Neuronal stem cell (in vitro differentiated cells): Measurements from ENCODE around the gene B3GALT2.

Experiments
- DNase-seq: peaks from one replicate; pipeline ENCODE4 v3.0.0-alpha.2; 2013; ENCODE audit warnings: low spot score
- H2AFZ ChIP-seq: one replicate; pipeline ENCODE4 v1.6.1; 2013; ENCODE audit warnings: mild to moderate bottlenecking, low read length, inconsistent platforms
- H2AK5ac ChIP-seq: 2 replicates; pipeline ENCODE4 v1.6.1; 2013; ENCODE audit warnings: low read depth, mild to moderate bottlenecking, inconsistent platforms, low read length, moderate library complexity, mixed read lengths
- H2BK120ac ChIP-seq: 2 replicates; pipeline ENCODE4 v1.6.1; 2013; ENCODE audit warnings: low read depth, mild to moderate bottlenecking, inconsistent platforms, low read length, moderate library complexity, mixed read lengths
- H2BK12ac ChIP-seq: one replicate; pipeline ENCODE4 v1.6.1; 2013; ENCODE audit warnings: low read length, inconsistent platforms
- H2BK15ac ChIP-seq: 2 replicates; pipeline ENCODE4 v1.6.1; 2013; ENCODE audit warnings: mild to moderate bottlenecking, low read length, inconsistent platforms, mixed read lengths
- H2BK5ac ChIP-seq: one replicate; pipeline ENCODE4 v1.6.1; 2013; ENCODE audit warnings: inconsistent platforms, mild to moderate bottlenecking, low read length, moderate library complexity
- H3K14ac ChIP-seq: one replicate; pipeline ENCODE4 v1.6.1; 2013; ENCODE audit warnings: low read length, inconsistent platforms
- H3K18ac ChIP-seq: 2 replicates; pipeline ENCODE4 v1.6.1; 2013; ENCODE audit warnings: low read length, inconsistent platforms
- H3K23ac ChIP-seq: 2 replicates; pipeline ENCODE4 v1.6.1; 2013; ENCODE audit warnings: low read depth, mild to moderate bottlenecking, mixed read lengths, low read length, inconsistent platforms; ENCODE audit not compliant: poor library complexity
- H3K27ac ChIP-seq: replicated peaks from 3 replicates; pipeline ENCODE4 v1.5.1; 2013; ENCODE audit warnings: low read length, inconsistent platforms
- H3K27me3 ChIP-seq, 3 experiments: 2 replicates each; pipeline ENCODE4 v1.6.1; 2013; ENCODE audit warnings: low read length in 3 of 3, mild to moderate bottlenecking in 2 of 3, inconsistent platforms in 1 of 3, low read depth in 1 of 3, mixed read lengths in 1 of 3, moderate library complexity in 1 of 3; ENCODE audit not compliant: control insufficient read depth in 3 of 3, insufficient read depth in 3 of 3
- H3K36me3 ChIP-seq, 2 donors: replicated peaks in 1 of 2; 2 replicates each; pipeline ENCODE4 v1.6.1; 2013; ENCODE audit warnings: low read length in 2 of 2; ENCODE audit not compliant: control insufficient read depth in 2 of 2, insufficient read depth in 2 of 2
- H3K4ac ChIP-seq: 2 replicates; pipeline ENCODE4 v1.6.1; 2013; ENCODE audit warnings: inconsistent platforms, mild to moderate bottlenecking, low read length, moderate library complexity
- H3K4me1 ChIP-seq, 2 donors: 1 replicate in 1 of 2; 2 replicates in 1 of 2; pipeline ENCODE4 v1.6.1; 2013; ENCODE audit warnings: low read length in 2 of 2, low read depth in 1 of 2; ENCODE audit not compliant: control insufficient read depth in 2 of 2, insufficient read depth in 1 of 2
- H3K4me2 ChIP-seq: one replicate; pipeline ENCODE4 v1.6.1; 2013; ENCODE audit warnings: mild to moderate bottlenecking, low read length, inconsistent platforms; ENCODE audit not compliant: insufficient read depth, poor library complexity, severe bottlenecking
- H3K4me3 ChIP-seq, 2 donors: 2 replicates each; pipeline ENCODE4 v1.5.1; 2013; ENCODE audit warnings: low read length in 2 of 2, mild to moderate bottlenecking in 2 of 2, inconsistent platforms in 1 of 2, moderate library complexity in 1 of 2
- H3K79me1 ChIP-seq: one replicate; pipeline ENCODE4 v1.6.1; 2013; ENCODE audit warnings: low read depth, mild to moderate bottlenecking, inconsistent platforms, low read length, moderate library complexity
- H3K9ac ChIP-seq: one replicate; pipeline ENCODE4 v1.6.1; 2013; ENCODE audit warnings: mild to moderate bottlenecking, low read depth, low read length, inconsistent platforms; ENCODE audit not compliant: poor library complexity
- H3K9me3 ChIP-seq, 2 donors: replicated peaks in 1 of 2; 2 replicates each; pipeline versions ENCODE3 to v1.6.1; 2013; ENCODE audit warnings: low read length in 2 of 2, mild to moderate bottlenecking in 2 of 2, inconsistent platforms in 1 of 2, low read depth in 1 of 2, mixed read lengths in 1 of 2, moderate library complexity in 1 of 2; ENCODE audit not compliant: control insufficient read depth in 2 of 2, insufficient read depth in 1 of 2
- H4K8ac ChIP-seq: one replicate; pipeline ENCODE4 v1.6.1; 2013; ENCODE audit warnings: low read depth, mild to moderate bottlenecking, inconsistent platforms, low read length, moderate library complexity
- H4K91ac ChIP-seq: one replicate; pipeline ENCODE4 v1.6.1; 2013; ENCODE audit warnings: low read length, low read depth, mild to moderate bottlenecking, inconsistent platforms; ENCODE audit not compliant: poor library complexity
- WGBS, 2 donors: extraction: QIAGEN DNeasy Blood & Tissue Kit; methylation state at CpG; one replicate each; pipeline ENCODE4 v1.1.7; 2013; ENCODE audit warnings: missing lambda C conversion rate in 2 of 2, mixed read lengths in 1 of 2; ENCODE audit not compliant: insufficient read length in 2 of 2, insufficient replicate concordance in 1 of 2; ENCODE audit errors: extremely low coverage in 2 of 2; 5-methylcytosine and 5-hydroxymethylcytosine counted together

B3GALT2 gene

DNA sequence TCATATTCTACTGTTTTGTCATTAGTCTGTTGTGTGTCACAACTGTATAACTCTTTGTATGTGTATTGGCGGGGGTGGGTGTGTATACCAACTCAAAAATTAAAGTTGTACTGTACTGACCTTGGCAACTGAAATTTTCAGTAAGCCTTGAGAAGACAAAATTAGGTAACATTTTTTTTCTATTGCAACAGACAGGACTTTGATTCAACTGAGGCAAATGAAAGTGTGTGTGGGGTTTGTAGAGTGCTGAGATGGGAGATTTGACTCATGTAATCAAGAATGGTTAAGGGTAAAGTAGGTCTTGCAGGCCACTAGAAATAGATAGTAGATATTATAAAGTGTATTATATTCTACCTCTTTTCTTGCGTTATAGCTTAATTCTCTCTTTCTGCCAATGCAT lies 14.6 kb upstream of the B3GALT2 start:
- H3K9me3 ChIP-seq: no peaks in the 10 kb centered on the region
- no peak overlapping the region for H4K8ac ChIP-seq
- H2BK12ac ChIP-seq: no peak overlapping the region
- no peak overlapping the region for H2BK120ac ChIP-seq
- no peak overlapping the region for H3K14ac ChIP-seq
- no peak overlapping the region for H3K18ac ChIP-seq
- no peak overlapping the region for H3K23ac ChIP-seq
- H4K91ac ChIP-seq: no peak overlapping the region
- H2BK15ac ChIP-seq: no peak overlapping the region
- H3K4me1 ChIP-seq: no peaks in the 10 kb centered on the region
- H3K27ac ChIP-seq: no peak overlapping the region
- peaks cover 0 to 18% of the 10 kb centered on the region in 2 donors for H3K36me3 ChIP-seq
- no peak overlapping the region for H2BK5ac ChIP-seq
- H3K27me3 ChIP-seq: no peaks in the 10 kb centered on the region
- no peak overlapping the region for H3K4ac ChIP-seq
- H3K4me2 ChIP-seq: no peak overlapping the region
- no peak overlapping the region for H3K4me3 ChIP-seq
- WGBS, 2 donors: no CpG with 5 or more reads among the region's 2 CpGs
- H2AFZ ChIP-seq: no peak overlapping the region
- H3K9ac ChIP-seq: no peak overlapping the region
- H2AK5ac ChIP-seq: no peak overlapping the region
- no peaks in the 10 kb centered on the region for H3K79me1 ChIP-seq
- no peak for DNase-seq

DNA sequence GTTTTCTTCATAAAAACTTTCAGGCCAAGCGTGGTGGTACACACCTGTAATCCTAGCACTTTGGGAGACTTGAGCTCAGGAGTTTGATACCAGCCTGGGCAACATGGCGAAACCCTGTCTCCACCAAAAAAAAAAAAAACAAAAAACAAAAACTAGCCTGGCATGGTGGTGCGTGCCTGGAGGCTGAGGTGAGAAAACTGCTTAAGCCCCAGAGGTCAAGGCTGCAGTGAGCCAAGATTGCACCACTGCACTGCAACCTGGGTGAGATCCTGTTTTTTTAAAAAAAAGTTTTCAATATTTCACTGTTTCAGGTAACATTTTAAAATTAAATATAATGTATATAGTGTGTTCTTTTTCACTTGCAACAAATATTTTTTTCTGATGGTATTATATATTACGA lies 13.5 kb upstream of the B3GALT2 start:
- no CpG with 5 or more reads among the region's 4 CpGs for WGBS, 2 donors
- Histone ChIP-seq H2BK120ac (no peak overlapping the region), H3K27me3 (no peaks in the 10 kb centered on the region)

GRCh38 chr1:193192586-193192985 lies 6.2 kb upstream of the B3GALT2 start:
- Histone ChIP-seq H3K4ac (no peak overlapping the region), H3K9me3 (peaks cover 9 to 23% of the 10 kb centered on the region in 2 donors), H2AFZ (no peak overlapping the region), H3K4me1 (no peaks in the 10 kb centered on the region), H4K91ac (no peak overlapping the region), H2BK15ac (no peak overlapping the region), H2AK5ac (no peak overlapping the region), H3K4me3 (no peak overlapping the region), H3K18ac (no peak overlapping the region), H2BK5ac (no peak overlapping the region), H3K4me2 (no peak overlapping the region), H2BK120ac (no peak overlapping the region), H3K27ac (no peak overlapping the region), H3K79me1 (peaks cover 4% of the 10 kb centered on the region), H4K8ac (no peak overlapping the region), H3K14ac (no peak overlapping the region), H2BK12ac (no peak overlapping the region), H3K23ac (no peak overlapping the region), H3K27me3 (no peaks in the 10 kb centered on the region), H3K36me3 (peaks cover 0 to 17% of the 10 kb centered on the region in 2 donors), H3K9ac (no peak overlapping the region)
- WGBS, 2 donors: no CpG with 5 or more reads among the region's 8 CpGs
- DNase-seq: no peak

More for the DNA sequence above, 13.5 kb upstream of the B3GALT2 start:
- H3K79me1 ChIP-seq: no peaks in the 10 kb centered on the region
- no peak overlapping the region for H3K4me2 ChIP-seq
- no peak overlapping the region for H3K4me3 ChIP-seq
- H4K8ac ChIP-seq: no peak overlapping the region
- H3K9ac ChIP-seq: no peak overlapping the region
- H3K9me3 ChIP-seq: no peaks in the 10 kb centered on the region
- H4K91ac ChIP-seq: no peak overlapping the region
- H3K18ac ChIP-seq: no peak overlapping the region
- H3K27ac ChIP-seq: no peak overlapping the region
- peaks cover 0 to 8% of the 10 kb centered on the region in 2 donors for H3K36me3 ChIP-seq
- no peak overlapping the region for H2BK15ac ChIP-seq
- no peak overlapping the region for H3K23ac ChIP-seq
- H2BK5ac ChIP-seq: no peak overlapping the region
- DNase-seq: no peak
- H3K14ac ChIP-seq: no peak overlapping the region
- H2BK12ac ChIP-seq: no peak overlapping the region
- no peak overlapping the region for H2AK5ac ChIP-seq
- H3K4me1 ChIP-seq: no peaks in the 10 kb centered on the region
- H2AFZ ChIP-seq: no peak overlapping the region
- no peak overlapping the region for H3K4ac ChIP-seq

- Histone ChIP-seq H3K23ac (no peak overlapping the region), H2BK12ac (no peak overlapping the region), H2AK5ac (no peak overlapping the region), H2BK120ac (no peak overlapping the region), H2AFZ (no peak overlapping the region), H3K79me1 (peaks cover 4% of the 10 kb centered on the region), H3K4me1 (peaks cover 4 to 11% of the 10 kb centered on the region in 2 donors), H3K18ac (no peak overlapping the region), H3K4me3 (no peak overlapping the region), H4K91ac (no peak overlapping the region), H2BK15ac (no peak overlapping the region), H3K14ac (no peak overlapping the region), H3K27ac (no peak overlapping the region), H4K8ac (no peak overlapping the region), H3K4me2 (no peak overlapping the region), H3K27me3 (no peaks in the 10 kb centered on the region), H2BK5ac (no peak overlapping the region), H3K9me3 (peaks cover 9 to 23% of the 10 kb centered on the region in 2 donors), H3K36me3 (peaks cover 0 to 17% of the 10 kb centered on the region in 2 donors), H3K4ac (no peak overlapping the region), H3K9ac (no peak overlapping the region)
- no peak for DNase-seq
Observed at GRCh38 chr1:193190096-193190744, 3.8 kb upstream of the B3GALT2 start.
